GM18526 (cell line): ENCODE measurements around the gene LAPTM5.
A peak's percentile ranks its signal among the peaks of the same experiment; 100 is the strongest.

Experiments used
- POLR2A ChIP-seq: IDR thresholded peaks from 3 replicates; pipeline ENCODE4 v1.6.1; 2011; ENCODE audit not compliant: insufficient read length; ENCODE audit errors: extremely low read depth

LAPTM5 gene

GRCh38 chr1:30747033-30748008 is 10.3 kb downstream of the LAPTM5 start:
- TF ChIP-seq POLR2A: no peak

GRCh38 chr1:30746212-30747032 is 11.2 kb downstream of the LAPTM5 start:
- TF ChIP-seq POLR2A: peak; percentile 16

DNA sequence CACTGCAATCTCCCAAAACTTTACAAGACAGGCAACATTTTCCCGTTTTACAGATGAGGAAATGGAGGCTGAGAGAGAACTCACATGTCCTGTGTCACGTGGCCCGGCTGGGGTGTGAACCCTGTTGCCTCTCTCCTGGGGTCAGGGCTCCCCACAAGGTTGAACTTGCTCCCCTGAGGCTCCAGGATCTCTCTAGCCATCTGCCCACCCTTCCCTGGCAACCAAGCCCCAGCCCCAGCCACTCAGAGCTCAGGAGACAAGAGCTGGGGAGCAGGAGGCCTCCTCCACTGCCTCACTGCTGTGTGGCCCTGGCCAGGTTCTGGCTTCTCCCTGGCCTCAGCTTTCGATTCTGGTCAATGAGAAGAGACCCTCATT is 11.8 kb downstream of the LAPTM5 start:
- TF ChIP-seq POLR2A: peak; percentile 9

DNA sequence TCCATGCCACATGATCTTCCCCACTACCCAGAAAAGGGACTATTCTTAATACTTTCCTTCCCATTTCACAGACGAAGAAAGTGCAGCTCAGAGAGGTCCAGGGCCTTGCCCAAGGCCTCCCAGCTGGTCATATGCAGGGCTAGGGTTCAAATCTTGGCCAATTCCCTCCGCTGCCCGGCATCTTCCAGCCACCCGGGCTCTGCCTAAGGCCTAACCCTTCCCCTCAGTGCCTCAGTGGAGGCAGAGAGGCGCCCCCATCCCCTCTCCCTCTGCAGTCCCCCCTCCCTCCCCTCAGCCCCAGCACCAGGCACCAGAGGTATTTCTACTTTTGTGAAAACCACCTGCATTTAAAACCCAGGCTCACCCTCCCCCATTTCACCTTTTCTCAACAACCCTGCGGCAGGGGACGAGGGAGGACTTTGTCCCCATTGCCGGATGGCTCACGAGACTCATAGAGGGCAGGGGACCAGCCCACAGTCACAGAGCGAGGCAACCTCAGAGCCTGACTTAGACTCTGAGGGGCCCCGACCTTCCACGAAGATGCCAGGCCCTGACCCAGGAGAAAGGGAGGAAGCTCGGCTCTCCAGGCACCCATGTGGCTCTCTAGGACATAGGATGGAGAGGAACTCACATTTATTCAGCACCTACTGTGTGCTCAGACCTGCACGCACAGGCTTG is 12.3 kb downstream of the LAPTM5 start:
- TF ChIP-seq POLR2A: no peak

GRCh38 chr1:30744060-30744756 is 13.4 kb downstream of the LAPTM5 start:
- no peak for TF ChIP-seq POLR2A

GRCh38 chr1:30743584-30744059 is 14.0 kb downstream of the LAPTM5 start:
- TF ChIP-seq POLR2A: no peak

GRCh38 chr1:30742963-30743559 is 14.5 kb downstream of the LAPTM5 start:
- TF ChIP-seq POLR2A: no peak

GRCh38 chr1:30742300-30742962 is 15.1 kb downstream of the LAPTM5 start:
- TF ChIP-seq POLR2A: no peak

GRCh38 chr1:30741239-30741894 is 16.2 kb downstream of the LAPTM5 start:
- peak; percentile 14 for TF ChIP-seq POLR2A

- peak; percentile 10 for TF ChIP-seq POLR2A
Measured at GRCh38 chr1:30740251-30741238, 17.0 kb downstream of the LAPTM5 start.

DNA sequence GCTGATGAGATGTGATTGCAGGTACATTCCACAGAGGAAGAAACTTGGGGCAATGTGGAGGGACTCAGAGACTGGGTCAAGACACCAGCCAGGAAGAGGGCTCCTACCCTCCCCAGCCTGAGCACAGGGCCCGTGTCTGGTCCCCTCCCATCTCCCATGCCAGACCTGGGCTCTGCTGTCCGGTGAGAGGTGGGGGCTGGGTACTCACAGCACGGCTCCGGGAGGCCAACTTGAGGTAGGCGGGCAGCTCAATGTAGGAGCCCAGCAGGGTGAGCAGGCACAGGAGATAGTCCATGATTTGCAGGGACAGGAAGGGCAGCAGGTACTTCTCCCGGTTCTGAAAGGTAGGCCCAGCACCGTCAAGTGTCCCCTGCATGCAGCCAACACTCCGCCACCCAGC is 18.0 kb downstream of the LAPTM5 start:
- TF ChIP-seq POLR2A: peak; percentile 22

GRCh38 chr1:30738715-30739559 is 18.6 kb downstream of the LAPTM5 start:
- no peak for TF ChIP-seq POLR2A
